H9 (cell line): ENCODE measurements around the gene SOX15. TPM values are rescaled to one million over a fixed set of nuclear protein-coding genes. Genes with fewer than 3 reads are reported as not detected.

Source experiments
- DNase-seq: peaks from one replicate; pipeline ENCODE4 v3.0.0-alpha.2; 2017
- H2AFZ ChIP-seq: one replicate; pipeline ENCODE4 v1.6.1; 2013; ENCODE audit warnings: mild to moderate bottlenecking, low read length, control low read depth, moderate library complexity
- H2AK5ac ChIP-seq: 2 replicates; pipeline ENCODE4 v1.6.1; 2013; ENCODE audit warnings: low read length, control low read depth, mixed read lengths; ENCODE audit not compliant: insufficient read length
- H2BK120ac ChIP-seq: one replicate; pipeline ENCODE4 v1.6.1; 2013; ENCODE audit warnings: low read depth, mild to moderate bottlenecking, low read length, control low read depth, inconsistent platforms; ENCODE audit not compliant: poor library complexity, severe bottlenecking
- H2BK12ac ChIP-seq: 2 replicates; pipeline ENCODE4 v1.6.1; 2013; ENCODE audit warnings: low read length, control low read depth, mixed read lengths, low read depth; ENCODE audit not compliant: insufficient read length
- H2BK15ac ChIP-seq: 2 replicates; pipeline ENCODE4 v1.6.1; 2013; ENCODE audit warnings: low read depth, low read length, control low read depth
- H2BK20ac ChIP-seq: one replicate; pipeline ENCODE4 v1.6.1; 2013; ENCODE audit warnings: low read depth, mild to moderate bottlenecking, low read length, control low read depth, inconsistent platforms; ENCODE audit not compliant: poor library complexity, severe bottlenecking
- H2BK5ac ChIP-seq: 2 replicates; pipeline ENCODE4 v1.6.1; 2013; ENCODE audit warnings: low read length, control low read depth, mixed read lengths; ENCODE audit not compliant: insufficient read length
- H3K14ac ChIP-seq: 2 replicates; pipeline ENCODE4 v1.6.1; 2013; ENCODE audit warnings: low read length, control low read depth; ENCODE audit not compliant: insufficient read depth
- H3K18ac ChIP-seq: 2 replicates; pipeline ENCODE4 v1.6.1; 2013; ENCODE audit warnings: low read depth, mild to moderate bottlenecking, mixed read lengths, low read length, control low read depth; ENCODE audit not compliant: insufficient read length
- H3K23ac ChIP-seq: 2 replicates; pipeline ENCODE4 v1.6.1; 2013; ENCODE audit warnings: low read length, control low read depth, mixed read lengths, low read depth; ENCODE audit not compliant: insufficient read length
- H3K23me2 ChIP-seq: 2 replicates; pipeline ENCODE4 v1.6.1; 2013; ENCODE audit warnings: low read depth, mild to moderate bottlenecking, mixed read lengths, low read length, control low read depth; ENCODE audit not compliant: insufficient read length, poor library complexity, severe bottlenecking
- H3K27ac ChIP-seq: 2 replicates; pipeline ENCODE4 v1.5.1; 2013; ENCODE audit warnings: low read length, control low read depth, mixed read lengths, low read depth; ENCODE audit not compliant: insufficient read length
- H3K27me3 ChIP-seq: 2 replicates; pipeline ENCODE4 v1.6.1; 2013; ENCODE audit warnings: low read length, control low read depth, inconsistent platforms; ENCODE audit not compliant: insufficient read depth
- H3K4ac ChIP-seq: 2 replicates; pipeline ENCODE4 v1.6.1; 2013; ENCODE audit warnings: low read depth, mild to moderate bottlenecking, control low read depth, inconsistent platforms, low read length, moderate library complexity
- H3K4me1 ChIP-seq: 2 replicates; pipeline ENCODE4 v1.6.1; 2013; ENCODE audit warnings: low read length, control low read depth, inconsistent platforms; ENCODE audit not compliant: insufficient read depth
- H3K4me2 ChIP-seq: 2 replicates; pipeline ENCODE4 v1.6.1; 2013; ENCODE audit warnings: low read length, control low read depth, mixed read lengths; ENCODE audit not compliant: insufficient read length, insufficient read depth
- H3K56ac ChIP-seq: 2 replicates; pipeline ENCODE4 v1.6.1; 2013; ENCODE audit warnings: low read depth, mild to moderate bottlenecking, mixed read lengths, low read length, control low read depth; ENCODE audit not compliant: insufficient read length
- H3K79me1 ChIP-seq: 2 replicates; pipeline ENCODE4 v1.6.1; 2013; ENCODE audit warnings: low read depth, mild to moderate bottlenecking, moderate library complexity, low read length, control low read depth, inconsistent platforms; ENCODE audit not compliant: insufficient read depth, poor library complexity, severe bottlenecking
- H3K79me2 ChIP-seq: 2 replicates; pipeline ENCODE4 v1.6.1; 2013; ENCODE audit warnings: low read length, control low read depth, inconsistent platforms; ENCODE audit not compliant: insufficient read depth
- H3K9ac ChIP-seq: 2 replicates; pipeline ENCODE4 v1.6.1; 2013; ENCODE audit warnings: low read length, control low read depth, mixed read lengths; ENCODE audit not compliant: insufficient read length; ENCODE audit errors: extremely low read depth
- H3K9me3 ChIP-seq: one replicate; pipeline ENCODE4 v1.6.1; 2013; ENCODE audit warnings: low read depth, low read length, inconsistent platforms; ENCODE audit not compliant: control insufficient read depth
- H3T11ph ChIP-seq: one replicate; pipeline ENCODE4 v1.6.1; 2013; ENCODE audit warnings: mild to moderate bottlenecking, low read length, control low read depth, inconsistent platforms
- H4K20me1 ChIP-seq: one replicate; pipeline ENCODE4 v1.6.1; 2013; ENCODE audit not compliant: control insufficient read depth, insufficient read length, insufficient read depth
- H4K5ac ChIP-seq: 2 replicates; pipeline ENCODE4 v1.6.1; 2013; ENCODE audit warnings: low read depth, mild to moderate bottlenecking, mixed read lengths, low read length, control low read depth; ENCODE audit not compliant: insufficient read length
- H4K8ac ChIP-seq: replicated peaks from 2 replicates; pipeline ENCODE4 v1.6.1; 2013; ENCODE audit warnings: low read length, control low read depth, mixed read lengths, low read depth; ENCODE audit not compliant: insufficient read length
- H4K91ac ChIP-seq: 2 replicates; pipeline ENCODE4 v1.6.1; 2013; ENCODE audit warnings: low read depth, mild to moderate bottlenecking, moderate library complexity, mixed read lengths, low read length, control low read depth; ENCODE audit not compliant: insufficient read length
- H3K27ac Mint-ChIP-seq, 3 experiments: 2 replicates in 2 of 3; 3 replicates in 1 of 3; pipeline ENCODE4 v1.8.0; 2020 to 2021; ENCODE audit warnings: mixed read lengths in 3 of 3, mild to moderate bottlenecking in 1 of 3, moderate library complexity in 1 of 3
- H3K27me3 Mint-ChIP-seq: 2 replicates; pipeline ENCODE4 v1.8.0; 2021; ENCODE audit warnings: low read depth, mild to moderate bottlenecking, moderate library complexity, mixed read lengths
- H3K36me3 Mint-ChIP-seq, 3 experiments: 2 replicates in 2 of 3; 3 replicates in 1 of 3; pipeline ENCODE4 v1.8.0; 2020 to 2021; ENCODE audit warnings: low read depth in 3 of 3, mixed read lengths in 3 of 3; ENCODE audit not compliant: insufficient read depth in 1 of 3
- H3K4me1 Mint-ChIP-seq, 2 experiments: 2 replicates each; pipeline ENCODE4 v1.8.0; 2020; ENCODE audit warnings: mixed read lengths in 2 of 2
- H3K4me3 Mint-ChIP-seq, 2 experiments: 2 replicates in 1 of 2; 3 replicates in 1 of 2; pipeline ENCODE4 v1.8.0; 2020 to 2021; ENCODE audit warnings: mild to moderate bottlenecking in 2 of 2, mixed read lengths in 2 of 2, moderate library complexity in 1 of 2
- H3K9me3 Mint-ChIP-seq, 2 experiments: 2 replicates in 1 of 2; 3 replicates in 1 of 2; pipeline ENCODE4 v1.8.0; 2020; ENCODE audit warnings: mild to moderate bottlenecking in 2 of 2, mixed read lengths in 2 of 2, moderate library complexity in 1 of 2
- CTCF ChIP-seq: fragments of 200-600 bp; sonication (generic); conservative IDR thresholded peaks from 3 replicates; pipeline ENCODE4 v1.8.0; 2021; ENCODE audit warnings: antibody characterized with exemption, mild to moderate bottlenecking
- WGBS: extraction: QIAGEN DNeasy Blood & Tissue Kit; methylation state at CpG from one replicate; pipeline ENCODE4 v1.1.7; 2013; ENCODE audit warnings: missing lambda C conversion rate, low lambda C conversion rate, mixed read lengths; ENCODE audit not compliant: insufficient read length; ENCODE audit errors: extremely low coverage; 5-methylcytosine and 5-hydroxymethylcytosine counted together
- total RNA-seq: library from RNA; stranded (reverse); gene quantifications from 2 replicates; pipeline ENCODE4 v1.2.1, GENCODE V29; 2021

SOX15 gene
- total RNA-seq, 1 experiment from 2014 or later: 7.7 TPM

- H3K23ac ChIP-seq: no peak overlapping the region
- no peak overlapping the region for H4K91ac ChIP-seq
- H3K9me3 ChIP-seq: no peaks in the 10 kb centered on the region
- no peak overlapping the region for H4K8ac ChIP-seq
- H2BK12ac ChIP-seq: no peak overlapping the region
- H3T11ph ChIP-seq: no peak overlapping the region
- peak overlapping the region in 2 of 3 experiments; percentile 9 to 78; a peak in 3 of 7 replicates for H3K27ac Mint-ChIP-seq
- H3K4me1 ChIP-seq: no peaks in the 10 kb centered on the region; the same call in 1 of the 2 replicates
- H3K9me3 Mint-ChIP-seq: no peaks in the 10 kb centered on the region
- H2AFZ ChIP-seq: no peak overlapping the region
- no peaks in the 10 kb centered on the region for H3K79me1 ChIP-seq
- H3K4me3 Mint-ChIP-seq: no peak overlapping the region
- TF ChIP-seq CTCF: no peak
- no peak overlapping the region for H3K9ac ChIP-seq
- H3K79me2 ChIP-seq: no peaks in the 10 kb centered on the region
- no peak overlapping the region for H2BK15ac ChIP-seq
- peaks cover 21 to 36% of the 10 kb centered on the region in 2 experiments for H3K4me1 Mint-ChIP-seq
- H3K23me2 ChIP-seq: peaks cover 10% of the 10 kb centered on the region
- H4K20me1 ChIP-seq: no peaks in the 10 kb centered on the region
- no peak overlapping the region for H2BK120ac ChIP-seq
- H2BK5ac ChIP-seq: no peak overlapping the region
- no peak overlapping the region for H3K18ac ChIP-seq
- no peak overlapping the region for H4K5ac ChIP-seq
- H3K56ac ChIP-seq: no peak overlapping the region
- H3K36me3 Mint-ChIP-seq: peaks cover 39 to 66% (median 65%) of the 10 kb centered on the region in 3 experiments
- no peak overlapping the region for H3K4ac ChIP-seq
- H3K27ac ChIP-seq: no peak overlapping the region
- H2AK5ac ChIP-seq: no peak overlapping the region
- no peaks in the 10 kb centered on the region for H3K27me3 ChIP-seq
- H3K14ac ChIP-seq: no peak overlapping the region
- no peak overlapping the region for H3K4me2 ChIP-seq
- WGBS: no CpG with 5 or more reads among the region's 12 CpGs
- H2BK20ac ChIP-seq: no peak overlapping the region
- DNase-seq: no peak
- H3K27me3 Mint-ChIP-seq: no peaks in the 10 kb centered on the region
Observed at GRCh38 chr17:7593296-7593695, 3.4 kb upstream of the SOX15 start.
